T-cell (primary cell): ENCODE results near the gene GAB4. TPM values are rescaled to one million over a fixed set of nuclear protein-coding genes. Genes with fewer than 3 reads are reported as not detected.
"Not testable (repeated sequence)": the region's sequence is repeated elsewhere in the genome, so short reads cannot be mapped to it uniquely, and the experiment has no call there.

Source experiments
- ATAC-seq, 4 experiments: fragments of 200-7000 bp in 3 of 4; fragments of 150-1000 bp in 1 of 4; cut with Tn5 transposase; replicated peaks in 1 of 4; 1 replicate in 3 of 4; 2 replicates in 1 of 4; pipeline ENCODE4 v1.10.0; 2021; ENCODE audit warnings: moderate library complexity in 3 of 4, mild to moderate bottlenecking in 2 of 4, moderate number of reproducible peaks in 1 of 4
- CTCF ChIA-PET, 2 donors: fragments of 300-600 bp; sonication (Branson Sonifier 250); formaldehyde crosslinking; loops; one replicate each; lab custom pipeline; 2022; ENCODE audit warnings: antibody characterized with exemption in 2 of 2; lab: Charles Lee
- POLR2A ChIA-PET, 2 donors: fragments of 300-600 bp; sonication (Branson Sonifier 250); formaldehyde crosslinking; loops; one replicate each; lab custom pipeline; 2022; ENCODE audit warnings: antibody characterized with exemption in 2 of 2; lab: Charles Lee
- DNase-seq, 35 experiments: peaks; one replicate each; pipeline versions ENCODE4 v3.0.0 to v3.0.0-alpha.2; 2013 to 2023
- H3K27ac ChIP-seq: one replicate; pipeline ENCODE4 v1.5.1; 2013; ENCODE audit warnings: low read length
- H3K27me3 ChIP-seq, 2 experiments: replicated peaks in 1 of 2; 1 replicate in 1 of 2; 2 replicates in 1 of 2; pipeline versions ENCODE4 v1.6.1 to v1.7.0; 2013; ENCODE audit warnings: low read length in 1 of 2, mixed read lengths in 1 of 2; ENCODE audit not compliant: control insufficient read depth in 2 of 2, insufficient read depth in 2 of 2; ENCODE audit errors: extremely low read depth in 1 of 2
- H3K36me3 ChIP-seq, 2 donors: 1 replicate in 1 of 2; 2 replicates in 1 of 2; pipeline versions ENCODE4 v1.6.1 to v1.7.0; 2013; ENCODE audit warnings: low read length in 1 of 2; ENCODE audit not compliant: control insufficient read depth in 2 of 2, insufficient read depth in 1 of 2; ENCODE audit errors: extremely low read depth in 1 of 2
- H3K4me1 ChIP-seq, 2 experiments: 1 replicate in 1 of 2; 2 replicates in 1 of 2; pipeline versions ENCODE4 v1.6.1 to v1.7.0; 2013; ENCODE audit warnings: low read length in 2 of 2, mixed read lengths in 1 of 2; ENCODE audit not compliant: insufficient read depth in 2 of 2, control insufficient read depth in 1 of 2; ENCODE audit errors: extremely low read depth in 1 of 2
- H3K4me3 ChIP-seq, 2 donors: 1 replicate in 1 of 2; 2 replicates in 1 of 2; pipeline versions ENCODE4 v1.5.1 to v1.7.0; 2013; ENCODE audit warnings: mild to moderate bottlenecking in 2 of 2, low read length in 1 of 2, moderate library complexity in 1 of 2; ENCODE audit not compliant: control insufficient read depth in 1 of 2; ENCODE audit errors: extremely low read depth in 1 of 2
- H3K9me3 ChIP-seq: 2 replicates; pipeline ENCODE4 v1.7.0; 2013
- H3K27ac Mint-ChIP-seq, 2 donors: one replicate each; pipeline ENCODE4 v1.8.0; 2020 to 2021; ENCODE audit warnings: mild to moderate bottlenecking in 2 of 2, mixed read lengths in 2 of 2
- H3K27me3 Mint-ChIP-seq, 2 donors: one replicate each; pipeline ENCODE4 v1.8.0; 2021 to 2022; ENCODE audit warnings: mixed read lengths in 2 of 2
- H3K36me3 Mint-ChIP-seq: one replicate; pipeline ENCODE4 v1.8.0; 2021; ENCODE audit warnings: mixed read lengths
- H3K4me1 Mint-ChIP-seq, 3 donors: one replicate each; pipeline ENCODE4 v1.8.0; 2020 to 2022; ENCODE audit warnings: mixed read lengths in 3 of 3, mild to moderate bottlenecking in 1 of 3
- H3K4me3 Mint-ChIP-seq, 3 donors: one replicate each; pipeline ENCODE4 v1.8.0; 2020 to 2022; ENCODE audit warnings: mild to moderate bottlenecking in 3 of 3, mixed read lengths in 3 of 3, moderate library complexity in 3 of 3
- H3K9me3 Mint-ChIP-seq, 3 donors: one replicate each; pipeline ENCODE4 v1.8.0; 2020 to 2022; ENCODE audit warnings: mixed read lengths in 3 of 3
- WGBS: methylation state at CpG from one replicate; pipeline ENCODE4 v1.1.5; 2013; ENCODE audit warnings: missing lambda C conversion rate; ENCODE audit not compliant: insufficient coverage; 5-methylcytosine and 5-hydroxymethylcytosine counted together
- total RNA-seq, 35 experiments: library from RNA in 6 of 35; stranded (reverse) in 6 of 35; fragments of 120-200 nt in 1 of 35; gene quantifications; one replicate each; pipeline versions ENCODE4 v1.2.1 to v1.2.4 and lab custom pipeline; 2013 to 2026

The GAB4 gene
- total RNA-seq, 5 donors from 2014 or later (not counting 1 experiment from before 2014, with no cell fraction given): 0.28 TPM; not detected in 4

- H3K27me3 Mint-ChIP-seq: peaks cover 28% of the 10 kb centered on the region in 2 donors
- H3K9me3 Mint-ChIP-seq, H3K36me3 ChIP-seq, POLR2A ChIA-PET, H3K27ac Mint-ChIP-seq, H3K9me3 ChIP-seq, DNase-seq, H3K4me1 ChIP-seq, ATAC-seq, H3K27ac ChIP-seq, CTCF ChIA-PET, H3K4me3 Mint-ChIP-seq, H3K36me3 Mint-ChIP-seq, H3K4me3 ChIP-seq, H3K4me1 Mint-ChIP-seq: not testable (repeated sequence)
- WGBS: 98% methylated on average over 5 of the region's 5 CpGs
- peaks cover 0 to 16% of the 10 kb centered on the region in 2 experiments for H3K27me3 ChIP-seq
Observed at GRCh38 chr22:16937209-16937608, 70.8 kb downstream of the GAB4 start.

GRCh38 chr22:16936625-16937024 lies 71.4 kb downstream of the GAB4 start:
- peaks cover 0 to 16% of the 10 kb centered on the region in 2 experiments for H3K27me3 ChIP-seq
- H3K4me3 ChIP-seq: no peak overlapping the region
- no peak overlapping the region for H3K27ac ChIP-seq
- H3K36me3 Mint-ChIP-seq: no peaks in the 10 kb centered on the region
- ATAC-seq (no peak), DNase-seq (no peak)
- no peaks in the 10 kb centered on the region for H3K4me1 ChIP-seq
- H3K4me1 Mint-ChIP-seq: no peaks in the 10 kb centered on the region
- H3K9me3 ChIP-seq: no peaks in the 10 kb centered on the region
- ChIA-PET CTCF (no interaction called here), POLR2A (no interaction called here)
- no peak overlapping the region for H3K27ac Mint-ChIP-seq
- no peaks in the 10 kb centered on the region for H3K36me3 ChIP-seq
- peaks cover 32 to 34% of the 10 kb centered on the region in 2 donors for H3K27me3 Mint-ChIP-seq
- no peaks in the 10 kb centered on the region for H3K9me3 Mint-ChIP-seq
- no peak overlapping the region for H3K4me3 Mint-ChIP-seq
- no CpG with 5 or more reads among the region's 5 CpGs for WGBS

GRCh38 chr22:16935209-16935608 lies 72.8 kb downstream of the GAB4 start:
- Mint-ChIP-seq H3K4me1 (no peaks in the 10 kb centered on the region), H3K4me3 (no peak overlapping the region), H3K27ac (no peak overlapping the region), H3K9me3 (no peaks in the 10 kb centered on the region), H3K36me3 (no peaks in the 10 kb centered on the region), H3K27me3 (peaks cover 41 to 42% of the 10 kb centered on the region in 2 donors)
- no peak overlapping the region for H3K4me3 ChIP-seq
- ChIA-PET POLR2A (interaction anchor here in 1 of 2 donors (0.5 kb wide), 1 partner anchor 382 kb away, joined by 3 read pairs; no protein-coding TSS in a partner anchor), CTCF (no interaction called here)
- H3K9me3 ChIP-seq: no peaks in the 10 kb centered on the region
- no peaks in the 10 kb centered on the region for H3K4me1 ChIP-seq
- DNase-seq: no peak
- no peak for ATAC-seq
- no peaks in the 10 kb centered on the region for H3K36me3 ChIP-seq
- WGBS: no CpG with 5 or more reads among the region's 4 CpGs
- H3K27me3 ChIP-seq: peaks cover 0 to 22% of the 10 kb centered on the region in 2 experiments
- H3K27ac ChIP-seq: no peak overlapping the region

GRCh38 chr22:16933291-16934282 lies 74.4 kb downstream of the GAB4 start:
- no peak for ATAC-seq
- H3K27me3 Mint-ChIP-seq: peaks cover 32 to 48% of the 10 kb centered on the region in 2 donors
- 88% methylated on average over 4 of the region's 7 CpGs for WGBS

GRCh38 chr22:16932577-16932976 lies 75.4 kb downstream of the GAB4 start:
- no peak for DNase-seq
- no peak overlapping the region for H3K4me3 Mint-ChIP-seq
- Histone ChIP-seq H3K27ac (no peak overlapping the region), H3K27me3 (peaks cover 0 to 21% of the 10 kb centered on the region in 2 experiments), H3K4me3 (no peak overlapping the region), H3K36me3 (no peaks in the 10 kb centered on the region), H3K4me1 (no peaks in the 10 kb centered on the region), H3K9me3 (no peaks in the 10 kb centered on the region)
- no peak overlapping the region for H3K27ac Mint-ChIP-seq
- POLR2A ChIA-PET: no interaction called here
- H3K27me3 Mint-ChIP-seq: peaks cover 39 to 50% of the 10 kb centered on the region in 2 donors
- no peak for ATAC-seq
- H3K4me1 Mint-ChIP-seq: no peaks in the 10 kb centered on the region
- H3K36me3 Mint-ChIP-seq: no peaks in the 10 kb centered on the region
- CTCF ChIA-PET: no interaction called here
- no peaks in the 10 kb centered on the region for H3K9me3 Mint-ChIP-seq
- 67% methylated on average over 3 of the region's 3 CpGs for WGBS

More at GRCh38 chr22:16933291-16934282, 74.4 kb downstream of the GAB4 start:
- H3K4me3 Mint-ChIP-seq: no peak overlapping the region
- peaks cover 0 to 24% of the 10 kb centered on the region in 2 experiments for H3K27me3 ChIP-seq
- no peak overlapping the region for H3K27ac Mint-ChIP-seq
- no peaks in the 10 kb centered on the region for H3K9me3 ChIP-seq
- DNase-seq: no peak
- no peak overlapping the region for H3K27ac ChIP-seq
- no peaks in the 10 kb centered on the region for H3K36me3 Mint-ChIP-seq
- H3K4me3 ChIP-seq: no peak overlapping the region
- no peaks in the 10 kb centered on the region for H3K9me3 Mint-ChIP-seq
- POLR2A ChIA-PET: no interaction called here
- no peaks in the 10 kb centered on the region for H3K4me1 ChIP-seq
- CTCF ChIA-PET: no interaction called here
- H3K4me1 Mint-ChIP-seq: no peaks in the 10 kb centered on the region
- H3K36me3 ChIP-seq: no peaks in the 10 kb centered on the region

GRCh38 chr22:16925407-16925966 lies 82.5 kb downstream of the GAB4 start:
- WGBS: 100% methylated on average over 1 of the region's 4 CpGs
- no peak overlapping the region for H3K4me3 Mint-ChIP-seq

More at GRCh38 chr22:16925407-16925966, 82.5 kb downstream of the GAB4 start:
- Mint-ChIP-seq H3K27ac (no peak overlapping the region), H3K4me1 (no peaks in the 10 kb centered on the region), H3K36me3 (no peaks in the 10 kb centered on the region), H3K27me3 (peaks cover 29 to 35% of the 10 kb centered on the region in 2 donors), H3K9me3 (no peaks in the 10 kb centered on the region)
- Histone ChIP-seq H3K27ac (no peak overlapping the region), H3K4me3 (no peak overlapping the region), H3K36me3 (no peaks in the 10 kb centered on the region), H3K9me3 (no peaks in the 10 kb centered on the region), H3K27me3 (peaks cover 0 to 11% of the 10 kb centered on the region in 2 experiments), H3K4me1 (no peaks in the 10 kb centered on the region)
- ATAC-seq (no peak), DNase-seq (no peak)
- ChIA-PET POLR2A (no interaction called here), CTCF (no interaction called here)
